ENCODE data around the gene ELL2. TPM values are rescaled to one million over a fixed set of nuclear protein-coding genes. Genes with fewer than 3 reads are reported as not detected.
"Not testable (repeated sequence)": the region's sequence is repeated elsewhere in the genome, so short reads cannot be mapped to it uniquely, and the experiment has no call there.

ELL2 gene
- total and polyA plus RNA-seq, 2 donors (not counting 1 experiment from before 2014, with no cell fraction given), result 68.5 to 121 TPM

DNA sequence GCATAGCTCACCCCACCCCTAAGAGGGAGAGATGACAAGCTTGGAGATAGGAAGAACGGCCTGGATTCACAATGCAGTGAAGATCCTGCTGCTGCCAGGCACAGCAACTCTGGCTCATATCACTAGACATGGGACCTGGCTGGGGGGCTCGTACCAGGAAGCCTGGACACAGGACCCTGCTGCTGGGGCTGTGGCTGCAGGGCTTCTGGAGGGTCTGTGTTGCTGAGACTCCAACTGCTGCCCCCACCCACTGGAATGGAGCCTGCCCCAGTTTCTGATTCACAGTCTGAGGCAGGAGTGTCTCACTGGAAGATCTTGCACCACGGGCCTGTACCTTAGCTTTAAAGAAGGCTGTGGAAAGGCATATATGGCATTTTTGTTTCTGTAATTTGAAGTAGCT is 108.2 kb downstream of the ELL2 start:
- no peak for DNase-seq (ENCODE audit: low read depth in 2 of 2)
- Histone ChIP-seq H3K79me2 (ENCODE audit: control insufficient read depth, insufficient read depth, low read length) (no peaks in the 10 kb centered on the region), H3K36me3 (ENCODE audit: control insufficient read depth, insufficient read depth, low read length) (no peaks in the 10 kb centered on the region), H3K27me3 (ENCODE audit: control insufficient read depth, insufficient read depth, low read length) (no peaks in the 10 kb centered on the region), H3K4me3 (replicated peaks in 1 of 4; ENCODE audit: control extremely low read depth in 1 of 4, insufficient read depth in 1 of 4, low read depth in 3 of 4, low read length in 4 of 4) (no peak overlapping the region), H3K9ac (ENCODE audit: insufficient read depth, low read length) (no peak overlapping the region), H3K9me3 (ENCODE audit: control insufficient read depth, insufficient read depth, low read depth, low read length) (no peaks in the 10 kb centered on the region), H3K27ac (ENCODE audit: insufficient read depth, low read length) (no peak overlapping the region), H4K20me1 (ENCODE audit: control insufficient read depth, extremely low read depth, insufficient read depth, low read length) (no peaks in the 10 kb centered on the region), H3K4me1 (ENCODE audit: control insufficient read depth, extremely low read depth, insufficient read depth, low read length) (peaks cover 20% of the 10 kb centered on the region), H3K4me2 (ENCODE audit: extremely low read depth, insufficient read depth, low read length) (no peak overlapping the region), H2AFZ (ENCODE audit: low read length) (no peak overlapping the region)
- no peak for TF ChIP-seq EZH2 (IDR thresholded peaks at IDR 0.05; ENCODE audit: low read length, missing control alignments)

DNA sequence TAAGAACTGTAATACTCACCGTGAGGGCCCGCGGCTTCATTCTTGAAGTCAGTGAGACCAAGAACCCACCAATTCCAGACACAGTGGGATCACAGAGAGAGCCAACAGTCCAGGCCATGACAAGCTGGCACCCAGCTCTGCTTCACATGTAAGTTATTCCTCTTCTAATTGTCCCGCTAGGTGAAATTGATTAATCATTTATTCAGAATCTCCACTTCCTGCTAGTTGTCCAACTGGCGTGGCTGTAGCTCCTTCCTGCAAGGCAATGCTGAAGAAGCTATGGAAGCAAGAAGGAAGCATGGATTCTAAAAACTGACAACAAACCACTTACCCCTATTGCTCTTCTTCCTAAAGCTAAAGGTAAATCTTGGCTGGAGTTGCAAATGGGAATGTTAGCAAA is 109.1 kb downstream of the ELL2 start:
- Histone ChIP-seq H3K27ac (ENCODE audit: insufficient read depth, low read length) (no peak overlapping the region), H3K9ac (ENCODE audit: insufficient read depth, low read length) (no peak overlapping the region), H2AFZ (ENCODE audit: low read length) (no peak overlapping the region), H3K4me1 (ENCODE audit: control insufficient read depth, extremely low read depth, insufficient read depth, low read length) (peaks cover 12% of the 10 kb centered on the region), H3K4me2 (ENCODE audit: extremely low read depth, insufficient read depth, low read length) (no peak overlapping the region), H4K20me1 (ENCODE audit: control insufficient read depth, extremely low read depth, insufficient read depth, low read length) (no peaks in the 10 kb centered on the region), H3K36me3 (ENCODE audit: control insufficient read depth, insufficient read depth, low read length) (no peaks in the 10 kb centered on the region), H3K9me3 (ENCODE audit: control insufficient read depth, insufficient read depth, low read depth, low read length) (no peaks in the 10 kb centered on the region), H3K4me3 (replicated peaks in 1 of 4; ENCODE audit: control extremely low read depth in 1 of 4, insufficient read depth in 1 of 4, low read depth in 3 of 4, low read length in 4 of 4) (no peak overlapping the region), H3K27me3 (ENCODE audit: control insufficient read depth, insufficient read depth, low read length) (no peaks in the 10 kb centered on the region), H3K79me2 (ENCODE audit: control insufficient read depth, insufficient read depth, low read length) (no peaks in the 10 kb centered on the region)
- DNase-seq (ENCODE audit: low read depth in 2 of 2), result no peak
- TF ChIP-seq, protein P1, sequence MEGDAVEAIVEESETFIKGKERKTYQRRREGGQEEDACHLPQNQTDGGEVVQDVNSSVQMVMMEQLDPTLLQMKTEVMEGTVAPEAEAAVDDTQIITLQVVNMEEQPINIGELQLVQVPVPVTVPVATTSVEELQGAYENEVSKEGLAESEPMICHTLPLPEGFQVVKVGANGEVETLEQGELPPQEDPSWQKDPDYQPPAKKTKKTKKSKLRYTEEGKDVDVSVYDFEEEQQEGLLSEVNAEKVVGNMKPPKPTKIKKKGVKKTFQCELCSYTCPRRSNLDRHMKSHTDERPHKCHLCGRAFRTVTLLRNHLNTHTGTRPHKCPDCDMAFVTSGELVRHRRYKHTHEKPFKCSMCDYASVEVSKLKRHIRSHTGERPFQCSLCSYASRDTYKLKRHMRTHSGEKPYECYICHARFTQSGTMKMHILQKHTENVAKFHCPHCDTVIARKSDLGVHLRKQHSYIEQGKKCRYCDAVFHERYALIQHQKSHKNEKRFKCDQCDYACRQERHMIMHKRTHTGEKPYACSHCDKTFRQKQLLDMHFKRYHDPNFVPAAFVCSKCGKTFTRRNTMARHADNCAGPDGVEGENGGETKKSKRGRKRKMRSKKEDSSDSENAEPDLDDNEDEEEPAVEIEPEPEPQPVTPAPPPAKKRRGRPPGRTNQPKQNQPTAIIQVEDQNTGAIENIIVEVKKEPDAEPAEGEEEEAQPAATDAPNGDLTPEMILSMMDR (conservative IDR thresholded peaks at IDR 0.05 in 1 of 2, IDR thresholded peaks at IDR 0.05 in 1 of 2; ENCODE audit: low read depth in 1 of 2, low read length in 2 of 2), result no peak
- TF ChIP-seq EZH2 (IDR thresholded peaks at IDR 0.05; ENCODE audit: low read length, missing control alignments), result no peak

DNA sequence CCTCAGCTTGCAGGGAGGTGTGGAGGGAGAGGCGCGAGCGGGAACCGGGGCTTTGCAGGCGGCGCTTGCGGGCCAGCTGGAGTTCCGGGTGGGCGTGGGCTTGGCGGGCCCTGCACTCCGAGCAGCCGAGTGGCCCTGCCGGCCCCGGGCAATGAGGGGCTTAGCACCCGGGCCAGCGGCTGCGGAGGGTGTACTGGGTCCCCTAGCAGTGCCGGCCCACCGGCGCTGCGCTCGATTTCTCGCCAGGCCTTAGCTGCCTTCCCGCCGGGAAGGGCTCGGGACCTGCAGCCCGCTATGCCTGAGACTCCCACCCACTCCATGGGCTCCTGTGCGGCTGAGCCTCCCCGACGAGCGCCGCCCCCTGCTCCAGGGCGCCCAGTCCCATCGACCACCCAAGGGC is 110.5 kb downstream of the ELL2 start:
- not testable (repeated sequence) for H3K27ac ChIP-seq (ENCODE audit: insufficient read depth, low read length); H4K20me1 ChIP-seq (ENCODE audit: control insufficient read depth, extremely low read depth, insufficient read depth, low read length); H3K36me3 ChIP-seq (ENCODE audit: control insufficient read depth, insufficient read depth, low read length); H3K4me1 ChIP-seq (ENCODE audit: control insufficient read depth, extremely low read depth, insufficient read depth, low read length); H3K4me2 ChIP-seq (ENCODE audit: extremely low read depth, insufficient read depth, low read length); DNase-seq (ENCODE audit: low read depth in 2 of 2); H3K4me3 ChIP-seq (replicated peaks in 1 of 4; ENCODE audit: control extremely low read depth in 1 of 4, insufficient read depth in 1 of 4, low read depth in 3 of 4, low read length in 4 of 4); H3K9ac ChIP-seq (ENCODE audit: insufficient read depth, low read length); H3K79me2 ChIP-seq (ENCODE audit: control insufficient read depth, insufficient read depth, low read length); H2AFZ ChIP-seq (ENCODE audit: low read length); H3K9me3 ChIP-seq (ENCODE audit: control insufficient read depth, insufficient read depth, low read depth, low read length); H3K27me3 ChIP-seq (ENCODE audit: control insufficient read depth, insufficient read depth, low read length)

DNA sequence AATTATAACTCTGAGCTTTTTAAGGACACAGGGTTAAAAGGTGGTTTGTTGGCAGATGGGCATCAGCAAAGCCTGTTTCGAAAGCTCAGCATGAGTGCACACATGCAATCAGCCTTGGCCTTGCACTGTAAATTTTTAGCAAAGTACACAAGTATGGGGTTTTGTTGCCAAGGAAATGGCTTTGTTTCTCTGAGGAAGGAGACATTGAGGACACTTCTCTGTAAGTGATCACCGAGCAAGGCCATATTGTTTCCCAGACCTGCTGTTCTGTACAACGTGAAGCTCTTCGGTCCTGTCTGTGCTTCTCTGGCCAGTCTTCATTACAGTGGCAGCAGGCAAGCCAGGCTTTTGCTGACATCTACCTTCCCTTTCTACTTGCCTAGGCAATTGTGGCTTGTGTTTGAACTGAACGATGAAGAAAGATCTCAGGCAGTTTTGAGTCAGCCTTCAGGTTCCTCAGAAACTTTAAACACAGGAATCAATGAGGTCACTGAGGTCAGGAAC is 111.2 kb downstream of the ELL2 start:
- H4K20me1 ChIP-seq (ENCODE audit: control insufficient read depth, extremely low read depth, insufficient read depth, low read length), result no peaks in the 10 kb centered on the region
- no peak overlapping the region for H3K4me2 ChIP-seq (ENCODE audit: extremely low read depth, insufficient read depth, low read length)
- no peaks in the 10 kb centered on the region for H3K27me3 ChIP-seq (ENCODE audit: control insufficient read depth, insufficient read depth, low read length)
- no peaks in the 10 kb centered on the region for H3K79me2 ChIP-seq (ENCODE audit: control insufficient read depth, insufficient read depth, low read length)
- TF ChIP-seq, protein P1 (conservative IDR thresholded peaks at IDR 0.05 in 1 of 2, IDR thresholded peaks at IDR 0.05 in 1 of 2; ENCODE audit: low read depth in 1 of 2, low read length in 2 of 2), result no peak
- TF ChIP-seq EZH2 (IDR thresholded peaks at IDR 0.05; ENCODE audit: low read length, missing control alignments), result no peak
- peak in 1 of 2 donors; percentile 73 for DNase-seq (ENCODE audit: low read depth in 2 of 2)
- H3K4me1 ChIP-seq (ENCODE audit: control insufficient read depth, extremely low read depth, insufficient read depth, low read length), result no peaks in the 10 kb centered on the region
- peak overlapping the region; percentile 19 for H2AFZ ChIP-seq (ENCODE audit: low read length)
- no peak overlapping the region for H3K4me3 ChIP-seq (replicated peaks in 1 of 4; ENCODE audit: control extremely low read depth in 1 of 4, insufficient read depth in 1 of 4, low read depth in 3 of 4, low read length in 4 of 4)
- H3K27ac ChIP-seq (ENCODE audit: insufficient read depth, low read length), result no peak overlapping the region
- no peaks in the 10 kb centered on the region for H3K9me3 ChIP-seq (ENCODE audit: control insufficient read depth, insufficient read depth, low read depth, low read length)
- no peaks in the 10 kb centered on the region for H3K36me3 ChIP-seq (ENCODE audit: control insufficient read depth, insufficient read depth, low read length)
- H3K9ac ChIP-seq (ENCODE audit: insufficient read depth, low read length), result no peak overlapping the region

All from fibroblast of lung (primary cell).